H1 (cell line): ENCODE data around the gene CDON. TPM values are rescaled to one million over a fixed set of nuclear protein-coding genes. Genes with fewer than 3 reads are reported as not detected.

ENCODE experiments used
- CHD1 ChIP-seq: IDR thresholded peaks from 2 replicates; pipeline ENCODE4 v1.6.1; 2012; ENCODE audit warnings: low read depth, low read length, improper control_type of control experiment
- CHD7 ChIP-seq: fragments of 300-600 bp; sonication (generic); IDR thresholded peaks from 2 replicates; pipeline ENCODE4 v1.7.1; 2012; ENCODE audit warnings: low read length, moderate library complexity, mild to moderate bottlenecking, inconsistent platforms; ENCODE audit not compliant: insufficient replicate concordance
- GTF2F1 ChIP-seq: IDR thresholded peaks from 2 replicates; pipeline ENCODE4 v1.6.1; 2012; ENCODE audit warnings: low read depth, low read length, improper control_type of control experiment, borderline replicate concordance
- KDM1A ChIP-seq: fragments of 200-600, 300-600 bp; sonication (generic); IDR thresholded peaks from 2 replicates; pipeline ENCODE4 v1.7.1; 2016; ENCODE audit warnings: mild to moderate bottlenecking, low read length, borderline replicate concordance
- SAP30 ChIP-seq: fragments of 300-600 bp; sonication (generic); IDR thresholded peaks from 2 replicates; pipeline ENCODE4 v1.7.1; 2012; ENCODE audit warnings: low read length, moderate library complexity, mild to moderate bottlenecking, inconsistent platforms; ENCODE audit not compliant: insufficient read depth, insufficient replicate concordance
- SIX5 ChIP-seq: IDR thresholded peaks from 2 replicates; pipeline ENCODE4 v1.6.1; 2011; ENCODE audit warnings: mild to moderate bottlenecking, low read depth, low read length
- SP2 ChIP-seq: IDR thresholded peaks from 2 replicates; pipeline ENCODE4 v1.6.1; 2012; ENCODE audit warnings: mild to moderate bottlenecking, low read length, inconsistent platforms
- SP4 ChIP-seq: IDR thresholded peaks from 2 replicates; pipeline ENCODE4 v1.6.1; 2012; ENCODE audit warnings: low read length, inconsistent platforms
- SRF ChIP-seq: IDR thresholded peaks from 2 replicates; pipeline ENCODE4 v1.6.1; 2011; ENCODE audit warnings: mild to moderate bottlenecking, low read depth, low read length, moderate library complexity
- TAF7 ChIP-seq: optimal IDR thresholded peaks from 2 replicates; pipeline ENCODE3; 2011; ENCODE audit warnings: low read depth, mild to moderate bottlenecking, inconsistent platforms, low read length, moderate library complexity, borderline replicate concordance
- USF2 ChIP-seq: IDR thresholded peaks from 2 replicates; pipeline ENCODE4 v1.6.1; 2011; ENCODE audit warnings: low read length, improper control_type of control experiment
- YY1 ChIP-seq: IDR thresholded peaks from 2 replicates; pipeline ENCODE4 v1.6.1; 2011; ENCODE audit warnings: low read depth, mild to moderate bottlenecking, low read length
- polyA plus RNA-seq, 7 experiments: library from polyadenylated mRNA; depleted of rRNA in 3 of 7; stranded (reverse) in 5 of 7; unstranded in 2 of 7; fragments of >200 nt in 5 of 7; fragments of 200-250 nt in 2 of 7; gene quantifications; 1 replicate in 5 of 7; 2 replicates in 1 of 7; 4 replicates in 1 of 7; pipeline versions ENCODE4 v1.2.1 to v1.2.3, GENCODE V29; 2011 to 2013; ENCODE audit warnings: missing spikeins in 2 of 7, mixed read lengths in 2 of 7
- total RNA-seq: library from RNA; stranded (reverse); fragmentation: NEBNext Ultra II Directional; extraction: Animal tissue kit (Norgen Biotek cat#: 25700); gene quantifications from 2 replicates; pipeline ENCODE4 v1.2.1, GENCODE V29; 2021

CDON gene
- total and polyA plus RNA-seq, 2 of the 8 experiments (the other 6 are each of a cell fraction or from before 2014, with no cell fraction given), result 11.0 to 32.5 TPM

GRCh38 chr11:126103150-126103549 lies 40.5 kb upstream of the CDON start (continued):
- TF ChIP-seq CHD7, result no peak
- no peak for TF ChIP-seq TAF7
- no peak for TF ChIP-seq SP2
- no peak for TF ChIP-seq SAP30
- no peak for TF ChIP-seq GTF2F1
- TF ChIP-seq SP4, result no peak
- TF ChIP-seq KDM1A, result no peak
- no peak for TF ChIP-seq YY1
- TF ChIP-seq SRF, result no peak
- no peak for TF ChIP-seq SIX5
- TF ChIP-seq CHD1, result no peak
- no peak for TF ChIP-seq USF2
